ENCODE data around the gene ZDHHC7.

DNA sequence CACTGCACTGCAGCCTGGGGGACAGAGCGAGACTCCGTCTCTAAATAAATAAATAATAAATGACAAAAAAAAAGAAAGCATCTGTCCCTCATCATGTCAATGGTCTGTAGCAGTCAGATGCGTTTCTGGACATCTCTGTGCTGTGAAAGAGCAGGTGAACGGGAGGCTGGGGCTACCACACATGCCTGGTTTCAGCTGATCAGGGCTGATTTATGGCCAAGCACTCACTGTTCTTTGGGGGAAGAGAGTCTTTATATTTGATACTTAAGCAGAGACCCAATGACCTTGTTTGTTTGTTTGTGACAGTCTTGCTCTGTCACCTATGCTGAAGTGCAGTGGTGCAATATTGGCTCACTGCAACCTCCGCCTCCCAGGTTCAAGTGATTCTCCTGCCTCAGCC, 33.7 kb upstream of the ZDHHC7 start:
- TF ChIP-seq POLR2A (IDR thresholded peaks at IDR 0.05; ENCODE audit: control extremely low read depth in 1 of 2, low read depth in 2 of 2, low read length in 2 of 2) (no peak), CTCF (IDR thresholded peaks at IDR 0.05; ENCODE audit: control extremely low read depth in 1 of 3, insufficient read depth in 1 of 3, low read depth in 1 of 3, low read length in 3 of 3) (no peak), TAF1 (IDR thresholded peaks at IDR 0.05; ENCODE audit: low read depth, low read length) (no peak), HDAC6 (IDR thresholded peaks at IDR 0.05; ENCODE audit: low read depth, low read length) (no peak), SP1 (IDR thresholded peaks at IDR 0.05; ENCODE audit: low read depth, low read length) (no peak), ATF3 (IDR thresholded peaks at IDR 0.05; ENCODE audit: insufficient read depth, low read depth, low read length) (no peak)

Measured in H1 (cell line).